Kidney (tissue), 14 donors: ENCODE data around the gene MAEA. TPM values are rescaled to one million over a fixed set of nuclear protein-coding genes. Genes with fewer than 3 reads are reported as not detected.
A peak's percentile ranks its signal among the peaks of the same experiment; 100 is the strongest.

Experiments used
- DNase-seq, 5 donors: peaks; one replicate each; pipeline ENCODE4 v3.0.0-alpha.2; 2013 to 2020
- FAIRE-seq: peaks from 2 replicates; lab custom pipeline; 2012; peaks lifted over from hg19 to GRCh38; lab: Jason Lieb, UNC
- H3K27ac ChIP-seq, 2 donors: one replicate each; pipeline ENCODE4 v1.7.0; 2013; ENCODE audit warnings: low read depth in 2 of 2, low read length in 2 of 2, inconsistent platforms in 1 of 2
- H3K27me3 ChIP-seq: one replicate; pipeline ENCODE4 v1.7.1; 2013; ENCODE audit warnings: low read length, inconsistent platforms; ENCODE audit not compliant: control insufficient read depth, insufficient read depth
- H3K36me3 ChIP-seq, 3 donors: one replicate each; pipeline versions ENCODE4 v1.7.0 to v1.7.1; 2013; ENCODE audit warnings: low read length in 3 of 3, control low read depth in 1 of 3, inconsistent platforms in 1 of 3; ENCODE audit not compliant: insufficient read depth in 3 of 3, control insufficient read depth in 2 of 3
- H3K4me1 ChIP-seq, 3 donors: one replicate each; pipeline versions ENCODE4 v1.7.0 to v1.7.1; 2013; ENCODE audit warnings: low read length in 3 of 3, inconsistent platforms in 1 of 3, low read depth in 1 of 3; ENCODE audit not compliant: control insufficient read depth in 2 of 3, insufficient read depth in 2 of 3
- H3K4me3 ChIP-seq, 3 donors: one replicate each; pipeline versions ENCODE4 v1.7.0 to v1.8.1; 2013; ENCODE audit warnings: low read length in 3 of 3, control low read depth in 1 of 3, inconsistent platforms in 1 of 3
- H3K9ac ChIP-seq, 3 donors: one replicate each; pipeline versions ENCODE4 v1.7.0 to v1.7.1; 2013; ENCODE audit warnings: low read length in 3 of 3, control low read depth in 1 of 3, inconsistent platforms in 1 of 3
- H3K9me3 ChIP-seq, 3 donors: one replicate each; pipeline versions ENCODE4 v1.7.0 to v1.7.1; 2013; ENCODE audit warnings: low read length in 3 of 3, control low read depth in 1 of 3, inconsistent platforms in 1 of 3; ENCODE audit not compliant: control insufficient read depth in 2 of 3, insufficient read depth in 1 of 3
- intact Hi-C: fragments of 100-400 bp; cut with DNase I; formaldehyde crosslinking; loops from one replicate; pipeline ENCODE4 v1.11.1; 2022
- polyA plus RNA-seq: library from polyadenylated mRNA; stranded (reverse); fragments of 350-450 nt; fragmentation: Illumina TruSeq; extraction: RNeasy Lipid Tissue Mini Kit (QIAGEN cat#74804); gene quantifications from one replicate; pipeline ENCODE4 v1.2.3, GENCODE V29; 2014; ENCODE audit warnings: low read depth, low replicate concordance; ENCODE audit not compliant: insufficient read depth
- total RNA-seq: library from RNA; stranded (reverse); fragmentation: NEBNext Ultra II Directional; extraction: Animal tissue kit (Norgen Biotek cat#: 25700); gene quantifications from one replicate; pipeline ENCODE4 v1.2.1, GENCODE V29; 2021
- TF ChIP-seq, protein P1 (sequence below): IDR thresholded peaks from 3 replicates; pipeline ENCODE4 v1.5.1; 2012; ENCODE audit warnings: mild to moderate bottlenecking, moderate library complexity, borderline replicate concordance; ENCODE audit not compliant: insufficient read depth; ENCODE audit errors: extremely low read depth
- donor health status: control.
- donor health status: control.
- donor health status: control.
- donor health status: control.
- donor health status: control.
- donor health status: DM: yes; HTN: yes; CAD: no.
- donor health status: Normal renal cell carcinoma (clear cell type).

Gene MAEA
- total and polyA plus RNA-seq, 2 donors from 2014 or later, result 65.0 to 75.2 TPM

DNA sequence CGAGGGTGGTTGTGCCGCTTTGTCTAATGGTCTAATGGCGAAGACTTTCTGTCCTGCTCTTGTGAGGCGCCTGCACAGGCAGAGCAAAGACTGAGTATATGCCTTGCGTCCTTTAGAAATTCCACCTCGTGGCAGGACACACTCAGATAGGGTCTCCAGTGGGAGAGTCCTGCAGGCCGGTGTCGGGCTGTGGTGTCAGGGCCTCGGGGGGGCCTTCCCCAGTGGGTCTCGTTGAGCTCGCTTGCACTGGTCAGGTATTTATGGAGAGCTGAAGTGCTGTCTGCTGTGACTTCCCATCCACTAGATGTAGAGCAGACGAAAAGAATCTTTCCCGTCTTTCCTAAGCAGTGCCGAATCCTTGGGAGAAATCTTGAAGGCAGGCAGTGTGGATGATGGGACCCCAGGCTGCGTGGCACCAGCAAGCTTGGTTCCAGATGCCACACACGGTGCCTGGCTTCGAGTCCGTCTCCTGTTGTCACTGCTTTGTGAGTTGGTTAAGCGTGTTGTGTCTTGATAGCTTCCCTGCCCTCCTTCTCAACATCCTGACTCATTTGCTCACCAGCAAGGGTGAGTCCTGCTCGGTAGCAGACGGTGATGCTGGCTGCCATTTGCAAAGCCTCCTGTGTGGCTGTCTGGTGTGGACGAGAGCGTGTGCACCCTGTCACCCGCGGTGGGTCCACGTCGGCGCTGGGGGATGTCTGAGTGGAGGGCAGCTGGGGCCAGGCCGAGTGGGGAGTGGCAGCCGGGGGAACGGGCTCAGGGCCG lies 20.5 kb downstream of the MAEA start:
- H3K4me1 ChIP-seq, result peaks cover 0 to 24% (median 19%) of the 10 kb centered on the region in 3 donors
- peak overlapping the region; percentile 57 to 64 (median 59) for H3K4me3 ChIP-seq
- TF ChIP-seq, protein P1, sequence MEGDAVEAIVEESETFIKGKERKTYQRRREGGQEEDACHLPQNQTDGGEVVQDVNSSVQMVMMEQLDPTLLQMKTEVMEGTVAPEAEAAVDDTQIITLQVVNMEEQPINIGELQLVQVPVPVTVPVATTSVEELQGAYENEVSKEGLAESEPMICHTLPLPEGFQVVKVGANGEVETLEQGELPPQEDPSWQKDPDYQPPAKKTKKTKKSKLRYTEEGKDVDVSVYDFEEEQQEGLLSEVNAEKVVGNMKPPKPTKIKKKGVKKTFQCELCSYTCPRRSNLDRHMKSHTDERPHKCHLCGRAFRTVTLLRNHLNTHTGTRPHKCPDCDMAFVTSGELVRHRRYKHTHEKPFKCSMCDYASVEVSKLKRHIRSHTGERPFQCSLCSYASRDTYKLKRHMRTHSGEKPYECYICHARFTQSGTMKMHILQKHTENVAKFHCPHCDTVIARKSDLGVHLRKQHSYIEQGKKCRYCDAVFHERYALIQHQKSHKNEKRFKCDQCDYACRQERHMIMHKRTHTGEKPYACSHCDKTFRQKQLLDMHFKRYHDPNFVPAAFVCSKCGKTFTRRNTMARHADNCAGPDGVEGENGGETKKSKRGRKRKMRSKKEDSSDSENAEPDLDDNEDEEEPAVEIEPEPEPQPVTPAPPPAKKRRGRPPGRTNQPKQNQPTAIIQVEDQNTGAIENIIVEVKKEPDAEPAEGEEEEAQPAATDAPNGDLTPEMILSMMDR, result no peak
- no peak for FAIRE-seq
- H3K9ac ChIP-seq, result peak overlapping the region in 2 of 3 donors; percentile 31 to 57
- H3K9me3 ChIP-seq, result no peaks in the 10 kb centered on the region
- H3K36me3 ChIP-seq, result peaks cover 3 to 21% (median 10%) of the 10 kb centered on the region in 3 donors
- peak overlapping the region; percentile 30 to 41 for H3K27ac ChIP-seq
- intact Hi-C loops, result no loop called here
- no peaks in the 10 kb centered on the region for H3K27me3 ChIP-seq
- peak in 1 of 5 donors; percentile 76 for DNase-seq

DNA sequence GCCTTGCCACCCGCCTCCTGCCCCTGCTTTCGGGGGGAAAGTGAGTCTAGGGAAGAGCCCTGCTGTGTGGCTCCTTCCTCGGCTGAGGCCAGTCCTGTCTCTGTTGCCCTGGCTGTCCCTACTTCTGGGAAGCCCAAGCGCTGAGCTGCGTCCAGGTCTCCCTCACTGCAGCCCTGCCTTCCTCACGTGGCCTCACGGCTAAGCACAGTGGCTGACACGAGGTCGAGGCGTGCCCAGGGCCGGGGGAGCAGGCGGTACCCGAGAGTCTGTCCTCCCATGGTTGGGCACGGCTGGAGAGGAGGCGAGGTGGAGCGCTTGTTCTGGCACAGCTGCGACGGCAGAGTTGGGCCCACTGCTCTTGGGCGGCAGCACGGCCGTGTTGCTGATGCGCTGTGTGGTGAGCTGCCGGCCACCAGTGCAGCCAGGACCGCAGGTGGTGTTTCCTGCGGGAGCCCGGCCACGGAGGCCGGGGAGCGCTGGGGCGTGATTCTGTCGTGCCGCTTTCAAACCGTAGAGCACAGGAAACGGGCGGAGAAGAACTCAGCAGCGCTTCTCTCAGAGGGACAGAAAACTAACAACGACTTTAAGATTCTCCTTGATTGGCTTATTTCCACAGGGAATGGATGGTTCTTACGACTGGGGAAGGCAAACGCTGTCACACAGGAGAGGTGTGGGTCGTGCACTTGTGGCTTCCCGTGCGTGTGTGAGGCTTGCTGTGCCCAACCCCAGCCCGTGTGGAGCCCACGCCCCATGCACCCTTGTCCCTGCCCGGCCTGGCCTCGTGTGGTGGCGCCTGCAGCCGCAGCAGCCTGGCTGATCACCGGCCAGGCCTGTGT lies 21.3 kb downstream of the MAEA start:
- Histone ChIP-seq H3K27ac (no peak overlapping the region), H3K36me3 (peaks cover 3 to 26% (median 10%) of the 10 kb centered on the region in 3 donors), H3K4me1 (peaks cover 0 to 24% (median 19%) of the 10 kb centered on the region in 3 donors), H3K4me3 (no peak overlapping the region), H3K9me3 (no peaks in the 10 kb centered on the region), H3K9ac (no peak overlapping the region), H3K27me3 (no peaks in the 10 kb centered on the region)
- intact Hi-C loops, result no loop called here
- no peak for FAIRE-seq
- TF ChIP-seq, protein P1, result no peak
- peak in 1 of 5 donors; percentile 77 for DNase-seq

DNA sequence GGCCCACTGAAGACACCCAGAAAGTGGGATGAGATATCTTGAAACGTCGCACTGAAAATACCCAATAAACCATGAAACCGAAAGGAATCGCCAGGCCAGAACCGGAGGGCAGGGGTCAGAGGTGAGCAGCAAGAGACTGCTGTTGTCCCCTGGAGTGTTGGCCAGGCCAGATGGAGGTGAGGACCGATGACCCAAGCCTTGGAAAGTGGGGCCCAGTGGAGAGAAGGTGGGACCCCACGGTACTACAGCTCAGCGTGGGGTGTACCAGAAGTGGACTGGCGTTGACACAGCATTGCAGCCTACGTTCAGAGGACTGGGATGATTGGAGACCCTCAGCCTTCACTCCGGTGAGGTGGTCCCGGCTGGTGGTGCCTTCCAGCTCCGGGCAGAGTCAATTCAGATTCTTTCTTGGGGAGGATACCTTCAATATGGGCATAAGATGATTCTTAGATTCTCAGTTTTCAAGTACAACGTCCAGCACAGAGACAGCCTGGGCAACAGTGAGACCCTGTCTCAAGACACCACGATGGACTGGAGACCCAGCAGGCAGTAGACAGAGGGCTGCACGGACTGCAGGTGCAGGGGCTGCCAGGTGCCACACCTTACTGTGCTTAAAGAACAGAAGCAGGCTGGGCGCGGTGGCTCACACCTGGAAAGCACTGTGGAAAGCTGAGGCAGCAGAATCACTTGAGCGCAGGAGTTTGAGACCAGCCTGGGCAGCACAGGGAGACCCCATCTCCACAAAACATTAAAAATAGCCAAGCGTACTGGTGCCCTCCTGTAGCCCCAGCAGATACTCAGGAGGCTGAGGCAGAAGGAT lies 23.3 kb downstream of the MAEA start:
- FAIRE-seq (no peak), DNase-seq (peak in 1 of 5 donors; percentile 48)
- intact Hi-C loops, result no loop called here
- no peak overlapping the region for H3K4me3 ChIP-seq
- no peak overlapping the region for H3K9ac ChIP-seq
- H3K36me3 ChIP-seq, result peaks cover 5 to 37% (median 14%) of the 10 kb centered on the region in 3 donors
- peaks cover 0 to 24% (median 10%) of the 10 kb centered on the region in 3 donors for H3K4me1 ChIP-seq
- no peaks in the 10 kb centered on the region for H3K27me3 ChIP-seq
- no peak overlapping the region for H3K27ac ChIP-seq
- H3K9me3 ChIP-seq, result no peaks in the 10 kb centered on the region
- TF ChIP-seq, protein P1, result no peak
